GM12878 (cell line): Measurements from ENCODE around the gene RGS6. TPM values are rescaled to one million over a fixed set of nuclear protein-coding genes. Genes with fewer than 3 reads are reported as not detected.

Source experiments
- ATF7 ChIP-seq: fragments of 450-650 bp; IDR thresholded peaks from 2 replicates; pipeline ENCODE4 v1.6.1; 2016; ENCODE audit warnings: low read depth, mild to moderate bottlenecking
- BACH1 ChIP-seq: fragments of 450-650 bp; IDR thresholded peaks from 2 replicates; pipeline ENCODE4 v1.6.1; 2017; ENCODE audit warnings: mild to moderate bottlenecking, borderline replicate concordance
- BHLHE40 ChIP-seq, 2 experiments: fragments of 450-650 bp in 1 of 2; IDR thresholded peaks; 2 replicates each; pipeline ENCODE4 v1.6.1; 2011 to 2017; ENCODE audit warnings: low read depth in 2 of 2, borderline replicate concordance in 1 of 2, improper control_type of control experiment in 1 of 2, low read length in 1 of 2, mild to moderate bottlenecking in 1 of 2
- BRCA1 ChIP-seq: IDR thresholded peaks from 2 replicates; pipeline ENCODE4 v1.6.1; 2011; ENCODE audit warnings: low read depth, low read length, improper control_type of control experiment
- CTCF ChIP-seq, 3 experiments: IDR thresholded peaks in 2 of 3; conservative IDR thresholded peaks in 1 of 3; 2 replicates each; pipeline ENCODE4 v1.5.1; 2011; ENCODE audit warnings: low read depth in 3 of 3, low read length in 3 of 3, mild to moderate bottlenecking in 3 of 3, control low read depth in 2 of 3, moderate library complexity in 2 of 3, inconsistent platforms in 1 of 3, mixed read lengths in 1 of 3; ENCODE audit not compliant: control insufficient read depth in 2 of 3, insufficient read depth in 1 of 3; ENCODE audit errors: extremely low read depth in 1 of 3
- DPF2 ChIP-seq: fragments of 450-650 bp; IDR thresholded peaks from 2 replicates; pipeline ENCODE4 v1.6.1; 2017; ENCODE audit warnings: mild to moderate bottlenecking
- EGR1 ChIP-seq, 2 experiments: IDR thresholded peaks; 1 replicate in 1 of 2; 2 replicates in 1 of 2; pipeline ENCODE4 v1.6.1; 2011 to 2012; ENCODE audit warnings: low read depth in 2 of 2, low read length in 2 of 2, borderline replicate concordance in 1 of 2, mild to moderate bottlenecking in 1 of 2, moderate library complexity in 1 of 2
- ETV6 ChIP-seq, 2 experiments: fragments of 450-650 bp in 1 of 2; IDR thresholded peaks in 1 of 2; conservative IDR thresholded peaks in 1 of 2; 2 replicates each; pipeline ENCODE4 v1.6.1; 2014; ENCODE audit warnings: antibody characterized with exemption in 1 of 2, borderline replicate concordance in 1 of 2, low read depth in 1 of 2, mild to moderate bottlenecking in 1 of 2, moderate library complexity in 1 of 2
- FOXK2 ChIP-seq: fragments of 450-650 bp; IDR thresholded peaks from 2 replicates; pipeline ENCODE4 v1.6.1; 2017; ENCODE audit warnings: mild to moderate bottlenecking, moderate library complexity
- HDAC6 ChIP-seq: fragments of 200-600 bp; sonication (generic); IDR thresholded peaks from one replicate; pipeline ENCODE4 v1.8.0; 2017; ENCODE audit warnings: antibody characterized with exemption; ENCODE audit not compliant: unreplicated experiment
- HSF1 ChIP-seq: fragments of 150-350 bp; IDR thresholded peaks from 2 replicates; pipeline ENCODE4 v1.6.1; 2014; ENCODE audit warnings: mild to moderate bottlenecking, low read depth, low read length
- JUND ChIP-seq: IDR thresholded peaks from 2 replicates; pipeline ENCODE4 v1.6.1; 2012; ENCODE audit warnings: low read depth, mild to moderate bottlenecking, low read length, improper control_type of control experiment, moderate library complexity
- LARP7 ChIP-seq: fragments of 450-650 bp; IDR thresholded peaks from 2 replicates; pipeline ENCODE4 v1.6.1; 2017; ENCODE audit warnings: mild to moderate bottlenecking
- MXI1 ChIP-seq: fragments of 150-350 bp; IDR thresholded peaks from 2 replicates; pipeline ENCODE4 v1.6.1; 2011; ENCODE audit warnings: low read depth, mild to moderate bottlenecking, inconsistent platforms, low read length, improper control_type of control experiment
- NBN ChIP-seq: fragments of 450-650 bp; IDR thresholded peaks from 2 replicates; pipeline ENCODE4 v1.6.1; 2016
- NFIC ChIP-seq: IDR thresholded peaks from 2 replicates; pipeline ENCODE4 v1.6.1; 2012; ENCODE audit warnings: low read depth, mild to moderate bottlenecking, inconsistent platforms, low read length, moderate library complexity
- NFXL1 ChIP-seq: fragments of 450-650 bp; IDR thresholded peaks from 2 replicates; pipeline ENCODE4 v1.6.1; 2017; ENCODE audit warnings: antibody characterized with exemption, mild to moderate bottlenecking, borderline replicate concordance
- PAX8 ChIP-seq: fragments of 450-650 bp; IDR thresholded peaks from 2 replicates; pipeline ENCODE4 v1.6.1; 2017; ENCODE audit warnings: mild to moderate bottlenecking, moderate library complexity
- PML ChIP-seq: IDR thresholded peaks from 2 replicates; pipeline ENCODE4 v1.6.1; 2012; ENCODE audit warnings: low read length, inconsistent platforms
- POLR2AphosphoS5 ChIP-seq: IDR thresholded peaks from 2 replicates; pipeline ENCODE4 v1.6.1; 2011; ENCODE audit warnings: mild to moderate bottlenecking, low read length, inconsistent platforms
- RAD21 ChIP-seq: IDR thresholded peaks from 2 replicates; pipeline ENCODE4 v1.6.1; 2011; ENCODE audit warnings: mild to moderate bottlenecking, low read depth, low read length, moderate library complexity; ENCODE audit not compliant: insufficient read depth
- RBBP5 ChIP-seq: fragments of 200-600 bp; sonication (generic); conservative IDR thresholded peaks from 2 replicates; pipeline ENCODE4 v1.6.1; 2016
- SMAD1 ChIP-seq: fragments of 450-650 bp; IDR thresholded peaks from 2 replicates; pipeline ENCODE4 v1.6.1; 2018; ENCODE audit warnings: mild to moderate bottlenecking, low read depth; ENCODE audit not compliant: partially characterized antibody
- SRF ChIP-seq, 2 experiments: IDR thresholded peaks; 2 replicates each; pipeline ENCODE4 v1.6.1; 2011; ENCODE audit warnings: low read depth in 2 of 2, low read length in 2 of 2, mild to moderate bottlenecking in 1 of 2, moderate library complexity in 1 of 2
- STAT1 ChIP-seq: fragments of 450-650 bp; conservative IDR thresholded peaks from 2 replicates; pipeline ENCODE4 v1.6.1; 2014; ENCODE audit warnings: antibody characterized with exemption, mild to moderate bottlenecking
- ZNF24 ChIP-seq: fragments of 450-650 bp; IDR thresholded peaks from 2 replicates; pipeline ENCODE4 v1.6.1; 2017; ENCODE audit warnings: antibody characterized with exemption, mild to moderate bottlenecking
- ZSCAN29 ChIP-seq: fragments of 450-650 bp; IDR thresholded peaks from 2 replicates; pipeline ENCODE4 v1.6.1; 2017; ENCODE audit warnings: mild to moderate bottlenecking, moderate library complexity
- polyA plus RNA-seq, 11 experiments: library from polyadenylated mRNA; depleted of rRNA in 4 of 11; unstranded in 6 of 11; stranded (reverse) in 5 of 11; fragments of >200 nt; fragmentation: Nextera tagmentation in 4 of 11; fragmentation: Illumina TruSeq in 1 of 11; extraction: Ambion mirVana in 4 of 11; extraction: Trizol in 1 of 11; gene quantifications; 1 replicate in 1 of 11; 2 replicates in 10 of 11; pipeline versions ENCODE4 v1.2.1 to v1.2.3, GENCODE V29; 2011 to 2016; ENCODE audit warnings: inconsistent platforms in 2 of 11, missing spikeins in 2 of 11, low read depth in 1 of 11
- total RNA-seq, 4 experiments: library from RNA; depleted of rRNA in 3 of 4; stranded (reverse); fragments of >200 nt in 3 of 4; fragmentation: Illumina TruSeq in 1 of 4; extraction: Trizol in 1 of 4; gene quantifications; 2 replicates each; pipeline versions ENCODE4 v1.2.1 to v1.2.3, GENCODE V29; 2013 to 2021
- TF ChIP-seq, protein P1 (sequence below): fragments of 450-650 bp; IDR thresholded peaks from 2 replicates; pipeline ENCODE4 v1.6.1; 2016; ENCODE audit warnings: mild to moderate bottlenecking

RGS6 gene
- total and polyA plus RNA-seq, 10 of the 15 experiments (the other 5 are each of a cell fraction or from before 2014, with no cell fraction given) = 3.9 to 18.1 (median 12.4) TPM

GRCh38 chr14:71932229-71932981, at the start of gene RGS6 (continued):
- TF ChIP-seq NFIC = no peak
- TF ChIP-seq NBN = no peak
- peak in 1 of 2 experiments; percentile 84; a peak in 2 of 4 replicates for TF ChIP-seq BHLHE40 (IDR thresholded peaks at IDR 0.05; ENCODE audit: borderline replicate concordance in 1 of 2, low read depth in 2 of 2, low read length in 1 of 2)
- TF ChIP-seq PAX8 = no peak
- no peak for TF ChIP-seq ATF7
- TF ChIP-seq NFXL1 = no peak
- TF ChIP-seq JUND = no peak
- TF ChIP-seq POLR2AphosphoS5 = peak; percentile 3; the same call in 1 of the 2 replicates
- no peak for TF ChIP-seq STAT1
- peak; percentile 97 for TF ChIP-seq LARP7
- peak; percentile 95 for TF ChIP-seq HDAC6
- TF ChIP-seq MXI1 = no peak
- peak; percentile 40 to 60 (median 47); a peak in 5 of 6 replicates for TF ChIP-seq CTCF (IDR thresholded peaks at IDR 0.05 in 2 of 3, conservative IDR thresholded peaks at IDR 0.05 in 1 of 3; ENCODE audit: control insufficient read depth in 2 of 3, extremely low read depth in 1 of 3, insufficient read depth in 1 of 3, low read depth in 3 of 3, low read length in 3 of 3)
- TF ChIP-seq RAD21 = peak; percentile 76
- TF ChIP-seq, protein P1, sequence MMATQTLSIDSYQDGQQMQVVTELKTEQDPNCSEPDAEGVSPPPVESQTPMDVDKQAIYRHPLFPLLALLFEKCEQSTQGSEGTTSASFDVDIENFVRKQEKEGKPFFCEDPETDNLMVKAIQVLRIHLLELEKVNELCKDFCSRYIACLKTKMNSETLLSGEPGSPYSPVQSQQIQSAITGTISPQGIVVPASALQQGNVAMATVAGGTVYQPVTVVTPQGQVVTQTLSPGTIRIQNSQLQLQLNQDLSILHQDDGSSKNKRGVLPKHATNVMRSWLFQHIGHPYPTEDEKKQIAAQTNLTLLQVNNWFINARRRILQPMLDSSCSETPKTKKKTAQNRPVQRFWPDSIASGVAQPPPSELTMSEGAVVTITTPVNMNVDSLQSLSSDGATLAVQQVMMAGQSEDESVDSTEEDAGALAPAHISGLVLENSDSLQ = no peak
- TF ChIP-seq FOXK2 = no peak
- TF ChIP-seq HSF1 = no peak
- TF ChIP-seq DPF2 = peak; percentile 82
- TF ChIP-seq ETV6 (conservative IDR thresholded peaks at IDR 0.05 in 1 of 2, IDR thresholded peaks at IDR 0.05 in 1 of 2; ENCODE audit: borderline replicate concordance in 1 of 2, low read depth in 1 of 2) = 0 out of 4 replicates have a peak, but pooled peaks of 1 of the 2 experiments have one; percentile 6
- TF ChIP-seq ZNF24 = peak; percentile 55; the same call in 1 of the 2 replicates
- no peak for TF ChIP-seq RBBP5
- no peak for TF ChIP-seq SMAD1
- no peak for TF ChIP-seq PML
- no peak for TF ChIP-seq BRCA1
- TF ChIP-seq BACH1 = peak; percentile 36; the same call in 1 of the 2 replicates
- TF ChIP-seq SRF (IDR thresholded peaks at IDR 0.05; ENCODE audit: low read depth in 2 of 2, low read length in 2 of 2) = no peak
- no peak; the same call in 1 of the 2 replicates for TF ChIP-seq ZSCAN29
- TF ChIP-seq EGR1 (IDR thresholded peaks at IDR 0.05; ENCODE audit: borderline replicate concordance in 1 of 2, low read depth in 2 of 2, low read length in 2 of 2) = no peak
